ENCODE results near the gene NOC4L.

GRCh38 chr12:132106921-132107320 lies 37.3 kb upstream of the NOC4L start:
- TF ChIP-seq CTCF (conservative IDR thresholded peaks at IDR 0.05; ENCODE audit: low read length) (no peak), EZH2phosphoT487 (IDR thresholded peaks at IDR 0.05; ENCODE audit: borderline replicate concordance, low read depth, low read length) (no peak)
